GM12872 (cell line): ENCODE results near the gene IRF8.

Source experiments
- TF ChIP-seq, protein P1 (sequence below): IDR thresholded peaks from 3 replicates; pipeline ENCODE4 v1.5.1; 2011; ENCODE audit warnings: low read depth, mild to moderate bottlenecking, low read length, moderate library complexity; ENCODE audit not compliant: insufficient read depth

IRF8 gene

DNA sequence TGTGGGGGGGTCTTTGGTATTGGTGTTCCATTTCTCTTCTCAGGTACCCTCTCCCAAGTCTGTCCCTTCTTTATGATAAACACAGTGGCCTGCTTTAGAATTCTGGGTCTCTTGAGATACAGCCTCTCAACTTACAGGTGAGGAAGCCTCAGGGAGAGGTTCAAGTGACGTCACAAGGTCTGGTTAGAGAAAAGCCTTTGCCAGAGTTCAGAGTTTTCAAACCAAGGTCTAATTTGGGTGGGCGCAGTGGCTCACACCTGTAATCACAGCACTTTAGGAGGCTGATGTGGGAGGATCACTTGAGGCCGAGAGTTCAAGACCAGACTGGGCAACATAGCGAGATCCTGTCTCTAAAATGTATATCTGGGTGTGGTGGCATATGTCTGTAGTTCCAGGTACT lies 2.1 kb downstream of the IRF8 start:
- TF ChIP-seq, protein P1, sequence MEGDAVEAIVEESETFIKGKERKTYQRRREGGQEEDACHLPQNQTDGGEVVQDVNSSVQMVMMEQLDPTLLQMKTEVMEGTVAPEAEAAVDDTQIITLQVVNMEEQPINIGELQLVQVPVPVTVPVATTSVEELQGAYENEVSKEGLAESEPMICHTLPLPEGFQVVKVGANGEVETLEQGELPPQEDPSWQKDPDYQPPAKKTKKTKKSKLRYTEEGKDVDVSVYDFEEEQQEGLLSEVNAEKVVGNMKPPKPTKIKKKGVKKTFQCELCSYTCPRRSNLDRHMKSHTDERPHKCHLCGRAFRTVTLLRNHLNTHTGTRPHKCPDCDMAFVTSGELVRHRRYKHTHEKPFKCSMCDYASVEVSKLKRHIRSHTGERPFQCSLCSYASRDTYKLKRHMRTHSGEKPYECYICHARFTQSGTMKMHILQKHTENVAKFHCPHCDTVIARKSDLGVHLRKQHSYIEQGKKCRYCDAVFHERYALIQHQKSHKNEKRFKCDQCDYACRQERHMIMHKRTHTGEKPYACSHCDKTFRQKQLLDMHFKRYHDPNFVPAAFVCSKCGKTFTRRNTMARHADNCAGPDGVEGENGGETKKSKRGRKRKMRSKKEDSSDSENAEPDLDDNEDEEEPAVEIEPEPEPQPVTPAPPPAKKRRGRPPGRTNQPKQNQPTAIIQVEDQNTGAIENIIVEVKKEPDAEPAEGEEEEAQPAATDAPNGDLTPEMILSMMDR, result no peak

DNA sequence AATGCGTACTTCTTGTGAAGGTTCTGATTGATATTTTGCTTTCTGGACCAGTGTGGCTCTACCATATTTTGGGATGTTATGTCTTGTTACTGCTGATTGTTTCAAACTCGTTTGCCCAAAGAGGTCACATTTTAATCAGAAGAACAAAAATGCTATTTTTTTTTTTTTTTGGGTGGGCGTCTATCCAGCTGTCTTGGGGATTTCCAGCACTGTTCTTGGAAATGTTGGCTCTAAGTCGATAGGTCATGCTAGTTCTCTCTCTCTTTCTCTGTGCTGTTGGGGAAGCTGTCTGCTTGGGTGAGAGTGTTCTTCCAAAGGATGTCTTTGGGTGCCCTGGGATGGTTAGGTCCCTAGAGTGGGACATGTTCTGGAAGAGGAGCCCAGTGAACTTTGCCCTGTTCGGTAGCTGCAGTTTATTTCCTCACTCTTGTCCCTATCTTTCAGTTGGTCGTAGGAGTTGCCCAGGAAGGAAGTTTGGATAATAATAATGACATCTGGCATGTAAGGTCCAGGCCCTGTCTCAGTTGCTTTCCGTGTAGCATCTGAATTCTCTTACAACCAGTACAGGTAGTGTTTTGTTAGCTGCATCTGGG lies 2.9 kb downstream of the IRF8 start:
- TF ChIP-seq, protein P1, result no peak

DNA sequence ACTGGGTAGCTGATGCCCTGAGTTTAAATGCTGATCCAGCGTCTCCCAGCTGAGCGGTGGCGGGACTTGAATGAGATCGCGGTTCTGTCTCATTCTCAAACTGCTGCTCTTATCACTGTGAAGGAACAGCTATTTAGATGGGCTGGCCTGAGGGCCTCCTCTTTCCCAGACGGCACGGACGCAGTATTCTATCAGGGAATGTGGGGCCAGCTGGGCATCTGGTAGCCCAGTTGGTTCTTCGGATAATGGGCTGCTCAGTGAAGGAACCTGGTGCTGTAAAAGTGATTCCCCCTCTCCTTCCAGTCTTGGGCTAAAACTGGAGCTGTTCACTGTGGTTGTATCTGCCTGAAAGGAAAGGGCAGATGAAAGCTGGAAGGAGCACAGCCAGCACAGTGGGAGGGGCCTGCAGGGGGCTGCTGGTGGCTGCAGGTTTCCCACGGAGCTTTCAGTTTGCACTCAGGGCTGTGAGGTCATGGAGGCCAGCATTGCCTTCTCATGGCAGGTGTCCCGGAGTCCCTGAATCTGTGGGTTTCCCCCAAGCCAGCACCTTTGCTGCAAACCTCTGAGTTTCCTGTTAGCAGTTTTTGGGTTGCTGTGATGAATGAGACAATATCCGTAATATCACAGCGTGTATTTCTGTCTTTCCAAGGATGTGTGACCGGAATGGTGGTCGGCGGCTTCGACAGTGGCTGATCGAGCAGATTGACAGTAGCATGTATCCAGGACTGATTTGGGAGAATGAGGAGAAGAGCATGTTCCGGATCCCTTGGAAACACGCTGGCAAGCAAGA lies 3.6 kb downstream of the IRF8 start:
- TF ChIP-seq, protein P1, result no peak

DNA sequence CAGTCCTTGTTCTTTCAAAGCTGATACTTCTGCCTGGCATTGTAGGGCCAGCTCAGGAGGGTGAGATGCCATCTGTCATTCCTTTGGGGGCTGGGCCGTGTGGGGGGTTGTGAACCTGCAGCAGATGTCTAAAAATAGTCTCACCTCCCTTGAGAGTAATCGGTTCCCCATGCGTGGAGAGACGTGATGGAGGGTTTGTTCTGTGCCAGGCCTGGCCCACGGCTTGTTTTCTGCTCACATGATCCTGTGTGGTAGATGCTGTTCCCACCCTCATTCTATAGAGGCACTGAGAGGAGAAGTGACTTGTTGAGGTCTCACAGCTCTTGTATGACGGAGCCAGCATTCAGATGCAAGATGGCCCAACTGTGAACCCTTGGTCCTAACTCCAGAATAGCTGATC lies 4.6 kb downstream of the IRF8 start:
- TF ChIP-seq, protein P1, result no peak

DNA sequence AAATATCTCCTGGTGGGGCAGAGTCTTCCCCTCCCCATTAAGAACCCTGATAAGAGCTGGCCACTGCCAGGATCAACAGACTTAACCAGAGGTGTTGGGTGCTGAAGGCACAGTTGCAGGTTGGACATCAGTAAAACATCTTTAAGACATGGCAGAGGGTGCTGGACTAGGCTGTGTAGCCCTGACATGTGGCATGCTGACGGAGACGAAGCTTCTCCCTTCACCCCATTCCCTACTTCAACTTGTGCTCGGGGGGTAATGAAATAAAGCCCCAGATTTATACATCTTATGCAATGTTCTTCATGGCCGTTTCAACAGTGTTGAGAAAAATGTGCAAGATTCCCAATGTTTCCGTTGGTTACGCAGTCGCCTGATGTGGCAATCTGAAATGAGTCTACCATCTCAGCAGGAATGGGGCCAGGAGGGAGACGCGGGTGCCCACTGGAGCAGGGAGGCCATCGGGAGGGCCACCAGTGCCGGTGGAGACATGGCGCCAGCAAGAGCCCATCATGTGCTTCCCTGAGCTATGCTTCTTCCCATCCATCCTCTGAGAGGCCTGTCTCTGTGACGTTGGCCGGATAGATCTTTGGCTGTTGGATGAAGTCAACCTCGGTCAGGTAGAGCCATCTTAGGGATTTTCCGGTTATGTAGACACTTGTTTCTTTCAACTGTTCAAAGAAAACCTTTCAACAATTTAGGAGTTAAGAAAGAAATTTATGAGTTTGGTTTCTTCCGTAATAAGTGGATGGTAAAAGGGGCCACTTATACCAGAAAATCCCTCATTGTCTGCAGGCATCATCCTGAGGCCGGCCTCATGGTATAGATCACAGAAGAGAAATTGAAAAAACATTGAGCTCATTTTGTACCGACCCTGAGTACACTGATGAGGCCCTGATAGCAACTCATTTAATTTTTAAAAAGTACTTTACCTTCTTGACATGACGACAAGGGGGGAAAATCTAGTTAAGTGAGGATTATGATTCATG lies 6.4 kb downstream of the IRF8 start:
- TF ChIP-seq, protein P1, result no peak

DNA sequence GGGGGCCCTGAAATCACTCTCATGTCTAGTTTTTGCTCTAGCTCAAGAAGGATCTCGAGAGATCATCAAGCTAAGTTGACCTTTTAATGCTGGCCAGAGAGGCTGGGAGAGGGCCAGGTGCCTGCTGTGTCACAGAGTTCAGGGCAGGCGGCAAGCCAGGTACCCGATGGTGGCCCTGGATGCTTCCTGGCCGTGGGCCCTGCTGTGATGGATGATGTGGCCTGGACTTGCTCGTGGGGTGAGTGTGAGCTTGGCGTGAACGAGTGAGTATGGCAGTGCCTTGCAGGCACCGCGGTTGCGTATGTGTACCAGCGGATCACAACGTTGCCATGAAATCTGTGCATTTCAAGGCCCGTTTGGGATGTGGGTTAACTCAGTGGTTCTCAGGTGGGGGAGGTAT lies 7.4 kb downstream of the IRF8 start:
- TF ChIP-seq, protein P1, result no peak

DNA sequence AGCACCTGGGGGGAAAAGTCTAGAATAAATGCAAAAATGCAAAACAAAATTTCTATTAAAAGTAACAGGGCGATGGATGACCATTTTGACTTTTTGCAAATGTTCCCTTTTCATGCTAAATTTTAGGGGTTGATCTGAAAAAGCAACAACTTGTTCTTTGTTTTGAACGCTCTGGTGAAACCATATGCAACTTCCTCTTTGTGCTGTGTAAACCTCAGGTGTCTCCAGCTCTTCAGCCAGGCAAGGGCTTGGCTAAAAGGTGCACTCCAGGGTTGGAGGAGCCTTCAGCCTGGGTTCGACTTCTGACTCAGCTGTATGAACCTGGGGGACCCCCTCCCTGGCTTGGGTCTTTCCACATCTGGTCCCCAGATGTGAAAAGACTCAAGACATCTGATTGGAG lies 9.5 kb downstream of the IRF8 start:
- TF ChIP-seq, protein P1, result no peak
